Esophagus muscularis mucosa (tissue), 4 donors: ENCODE data around the gene AQP11. TPM values are rescaled to one million over a fixed set of nuclear protein-coding genes. Genes with fewer than 3 reads are reported as not detected.
"Not testable (repeated sequence)": the region's sequence is repeated elsewhere in the genome, so short reads cannot be mapped to it uniquely, and the experiment has no call there.

Source experiments
- DNase-seq: peaks from one replicate; pipeline ENCODE4 v3.0.0-alpha.2; 2017; ENCODE audit errors: extremely low spot score
- H3K27ac ChIP-seq, 4 donors: fragments of 200-600 bp; sonication (generic); replicated peaks in 1 of 4; 1 replicate in 3 of 4; 2 replicates in 1 of 4; pipeline ENCODE4 v1.5.1; 2016 to 2019; ENCODE audit warnings: mild to moderate bottlenecking in 1 of 4
- H3K27me3 ChIP-seq, 4 donors: fragments of 200-600 bp; sonication (generic); one replicate each; pipeline versions ENCODE4 v1.5.1 to v1.6.0; 2016 to 2019
- H3K36me3 ChIP-seq, 4 donors: fragments of 200-600 bp; sonication (generic); one replicate each; pipeline ENCODE4 v1.5.1; 2016 to 2019
- H3K4me1 ChIP-seq, 4 donors: fragments of 200-600 bp; sonication (generic); one replicate each; pipeline ENCODE4 v1.5.1; 2016 to 2019
- H3K4me3 ChIP-seq, 4 donors: fragments of 200-600 bp; sonication (generic); 1 replicate in 2 of 4; 2 replicates in 2 of 4; pipeline ENCODE4 v1.5.1; 2016 to 2019; ENCODE audit warnings: mild to moderate bottlenecking in 4 of 4, moderate library complexity in 1 of 4
- H3K9me3 ChIP-seq, 4 donors: fragments of 200-600 bp; sonication (generic); 1 replicate in 3 of 4; 2 replicates in 1 of 4; pipeline ENCODE4 v1.5.1; 2016 to 2019
- EP300 ChIP-seq: sonication (generic); formaldehyde crosslinking; IDR thresholded peaks from one replicate; pipeline ENCODE4 v1.6.1; 2017; ENCODE audit warnings: antibody characterized with exemption
- POLR2A ChIP-seq: fragments of 450-650 bp; IDR thresholded peaks from one replicate; pipeline ENCODE4 v1.6.1; 2017; ENCODE audit warnings: antibody characterized with exemption, moderate library complexity, mild to moderate bottlenecking, low read depth
- POLR2AphosphoS5 ChIP-seq, 2 donors: sonication (generic); formaldehyde crosslinking; IDR thresholded peaks; one replicate each; pipeline ENCODE4 v1.6.1; 2017; ENCODE audit warnings: antibody characterized with exemption in 2 of 2
- WGBS: methylation state at CpG from one replicate; pipeline ENCODE4 v1.1.5; 2018; 5-methylcytosine and 5-hydroxymethylcytosine counted together
- intact Hi-C: fragments of 100-400 bp; cut with DNase I; formaldehyde crosslinking; loops from one replicate; pipeline ENCODE4 v1.15.1; 2023
- total RNA-seq, 4 donors: library from RNA; depleted of rRNA; stranded (reverse); fragments of >200 nt; gene quantifications; one replicate each; pipeline versions ENCODE4 v1.1.0 to v1.2.1, GENCODE V29; 2016
- TF ChIP-seq, protein P1 (sequence below), 3 experiments: fragments of 200-600 bp in 2 of 3; fragments of 450-650 bp in 1 of 3; sonication (generic) in 2 of 3; IDR thresholded peaks; one replicate each; pipeline ENCODE4 v1.5.1; 2017 to 2019; ENCODE audit warnings: antibody characterized with exemption in 3 of 3, mild to moderate bottlenecking in 2 of 3, moderate library complexity in 1 of 3

AQP11 gene
- total RNA-seq, 4 donors from 2014 or later = under 0.01 to 0.69 (median 0.18) TPM

- WGBS = 80% methylated on average over 6 of the region's 6 CpGs
- H3K27ac ChIP-seq = no peak overlapping the region
Measured at GRCh38 chr11:77548552-77549445, 41.0 kb upstream of the AQP11 start.

DNA sequence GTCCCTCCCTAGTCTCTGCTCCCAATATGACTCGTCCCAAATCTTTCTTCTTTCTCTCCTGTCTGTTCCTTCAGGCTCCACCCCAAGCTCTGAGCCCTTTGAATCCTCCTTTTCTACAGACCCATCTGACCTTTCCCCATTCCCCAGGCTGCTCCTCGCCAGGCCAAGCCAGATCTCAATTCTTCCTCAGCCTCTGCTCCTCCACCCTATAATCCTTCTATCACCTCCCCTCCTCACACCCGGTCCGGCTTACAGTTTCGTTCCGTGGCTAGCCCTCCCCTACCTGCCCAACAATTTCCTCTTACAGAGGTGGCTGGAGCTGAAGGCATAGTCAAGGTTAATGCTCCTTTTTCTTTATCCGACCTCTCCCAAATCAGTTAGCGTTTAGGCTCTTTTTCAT lies 38.3 kb upstream of the AQP11 start:
- H3K9me3 ChIP-seq, intact Hi-C loops, H3K27me3 ChIP-seq, H3K4me1 ChIP-seq, DNase-seq, H3K27ac ChIP-seq, H3K36me3 ChIP-seq, H3K4me3 ChIP-seq: not testable (repeated sequence)
- WGBS = 89% methylated on average over 8 of the region's 8 CpGs

More at GRCh38 chr11:77548552-77549445, 41.0 kb upstream of the AQP11 start:
- no peak for TF ChIP-seq EP300
- TF ChIP-seq POLR2A = no peak
- no peak for TF ChIP-seq POLR2AphosphoS5 (IDR thresholded peaks at IDR 0.05)
- TF ChIP-seq, protein P1, sequence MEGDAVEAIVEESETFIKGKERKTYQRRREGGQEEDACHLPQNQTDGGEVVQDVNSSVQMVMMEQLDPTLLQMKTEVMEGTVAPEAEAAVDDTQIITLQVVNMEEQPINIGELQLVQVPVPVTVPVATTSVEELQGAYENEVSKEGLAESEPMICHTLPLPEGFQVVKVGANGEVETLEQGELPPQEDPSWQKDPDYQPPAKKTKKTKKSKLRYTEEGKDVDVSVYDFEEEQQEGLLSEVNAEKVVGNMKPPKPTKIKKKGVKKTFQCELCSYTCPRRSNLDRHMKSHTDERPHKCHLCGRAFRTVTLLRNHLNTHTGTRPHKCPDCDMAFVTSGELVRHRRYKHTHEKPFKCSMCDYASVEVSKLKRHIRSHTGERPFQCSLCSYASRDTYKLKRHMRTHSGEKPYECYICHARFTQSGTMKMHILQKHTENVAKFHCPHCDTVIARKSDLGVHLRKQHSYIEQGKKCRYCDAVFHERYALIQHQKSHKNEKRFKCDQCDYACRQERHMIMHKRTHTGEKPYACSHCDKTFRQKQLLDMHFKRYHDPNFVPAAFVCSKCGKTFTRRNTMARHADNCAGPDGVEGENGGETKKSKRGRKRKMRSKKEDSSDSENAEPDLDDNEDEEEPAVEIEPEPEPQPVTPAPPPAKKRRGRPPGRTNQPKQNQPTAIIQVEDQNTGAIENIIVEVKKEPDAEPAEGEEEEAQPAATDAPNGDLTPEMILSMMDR (IDR thresholded peaks at IDR 0.05) = no peak
- no peak overlapping the region for H3K4me3 ChIP-seq
- H3K36me3 ChIP-seq = no peaks in the 10 kb centered on the region
- peaks cover 0 to 8% (median 8%) of the 10 kb centered on the region in 4 donors for H3K4me1 ChIP-seq
- H3K9me3 ChIP-seq = no peaks in the 10 kb centered on the region
- no peak for DNase-seq
- no peaks in the 10 kb centered on the region for H3K27me3 ChIP-seq
- intact Hi-C loops = loop anchor here (5.0 kb wide), 2 partner anchors 356 to 421 kb away; partner anchors contain the start of gene MYO7A

DNA sequence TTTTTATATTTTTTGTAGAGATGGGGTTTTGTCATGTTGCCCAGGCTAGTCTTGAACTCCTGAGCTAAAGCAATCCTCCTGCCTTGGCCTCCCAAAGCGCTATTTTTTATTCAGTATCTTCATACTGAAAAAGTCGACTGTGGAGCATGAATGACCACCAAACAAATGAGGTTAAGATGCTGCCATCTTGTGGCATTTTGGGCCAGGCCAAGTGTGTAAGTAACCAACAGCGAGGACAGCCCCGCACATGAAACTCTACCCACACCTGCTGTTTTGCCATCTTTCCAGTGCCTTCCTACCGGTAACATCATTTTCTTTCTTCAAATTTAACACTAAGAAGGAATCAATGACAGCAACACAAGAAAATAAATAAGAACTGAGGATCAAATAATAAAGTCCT lies 32.2 kb upstream of the AQP11 start:
- 85% methylated on average over 5 of the region's 5 CpGs for WGBS
- TF ChIP-seq, protein P1 (IDR thresholded peaks at IDR 0.05) = no peak
- H3K36me3 ChIP-seq = no peaks in the 10 kb centered on the region
- H3K27me3 ChIP-seq = no peaks in the 10 kb centered on the region
- no peaks in the 10 kb centered on the region for H3K4me1 ChIP-seq
- no peak for DNase-seq
- no peak overlapping the region for H3K4me3 ChIP-seq
- H3K9me3 ChIP-seq = no peaks in the 10 kb centered on the region
- H3K27ac ChIP-seq = no peak overlapping the region
- intact Hi-C loops = no loop called here

DNA sequence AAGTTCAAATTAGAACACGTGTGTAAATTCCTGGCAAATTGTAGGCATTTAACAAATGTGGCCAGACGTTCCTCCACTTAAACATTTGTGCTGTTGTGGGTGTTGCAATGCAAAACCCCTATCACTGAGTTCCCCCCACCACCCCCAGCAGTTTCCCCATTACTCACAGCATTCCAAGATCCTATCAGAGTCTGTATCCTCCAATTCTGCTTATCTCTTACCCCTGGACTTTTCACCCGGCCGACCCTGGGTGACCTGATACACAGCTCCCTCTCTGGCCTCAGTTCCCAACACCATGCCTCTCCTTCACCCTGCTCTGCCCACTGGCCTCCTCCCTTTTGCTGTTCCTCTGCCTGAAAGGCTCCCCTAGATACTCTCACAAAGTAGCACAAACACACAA lies 31.4 kb upstream of the AQP11 start:
- Histone ChIP-seq H3K9me3 (no peaks in the 10 kb centered on the region), H3K36me3 (no peaks in the 10 kb centered on the region), H3K4me3 (no peak overlapping the region), H3K27me3 (no peaks in the 10 kb centered on the region), H3K4me1 (no peaks in the 10 kb centered on the region), H3K27ac (no peak overlapping the region)
- TF ChIP-seq EP300 (no peak), POLR2AphosphoS5 (IDR thresholded peaks at IDR 0.05) (no peak), POLR2A (no peak)
- TF ChIP-seq, protein P1 (IDR thresholded peaks at IDR 0.05) = no peak
- DNase-seq = no peak
- 80% methylated on average over 4 of the region's 4 CpGs for WGBS
- intact Hi-C loops = no loop called here

- Histone ChIP-seq H3K9me3 (no peaks in the 10 kb centered on the region), H3K27me3 (no peaks in the 10 kb centered on the region), H3K4me1 (no peaks in the 10 kb centered on the region), H3K4me3 (no peak overlapping the region), H3K27ac (no peak overlapping the region), H3K36me3 (no peaks in the 10 kb centered on the region)
- TF ChIP-seq POLR2A (no peak), POLR2AphosphoS5 (IDR thresholded peaks at IDR 0.05) (no peak), EP300 (no peak)
- TF ChIP-seq, protein P1 (IDR thresholded peaks at IDR 0.05) = no peak
- 77% methylated on average over 6 of the region's 6 CpGs for WGBS
- DNase-seq = no peak
- intact Hi-C loops = no loop called here
Measured at GRCh38 chr11:77559686-77560401, 29.9 kb upstream of the AQP11 start.
